Pancreas (tissue), 10 donors: Measurements from ENCODE around the gene PPFIA2. TPM values are rescaled to one million over a fixed set of nuclear protein-coding genes. Genes with fewer than 3 reads are reported as not detected.

Source experiments
- ATAC-seq, 4 donors: fragments of 200-7000 bp; cut with Tn5 transposase; one replicate each; pipeline versions ENCODE4 v1.8.0 to v1.9.1; 2020; ENCODE audit warnings: mild to moderate bottlenecking in 4 of 4, moderate library complexity in 4 of 4
- DNase-seq, 6 donors: peaks; one replicate each; pipeline ENCODE4 v3.0.0-alpha.2; 2020
- FAIRE-seq: peaks from 2 replicates; lab custom pipeline; 2012; peaks lifted over from hg19 to GRCh38; lab: Jason Lieb, UNC
- H3K27ac ChIP-seq, 4 donors: fragments of 200-600 bp; sonication (generic); 1 replicate in 3 of 4; 2 replicates in 1 of 4; pipeline versions ENCODE4 v1.5.0 to v1.8.0; 2020
- H3K27me3 ChIP-seq, 4 donors: fragments of 200-600 bp; one replicate each; pipeline ENCODE4 v1.8.0; 2021
- H3K36me3 ChIP-seq, 3 donors: fragments of 200-600 bp; sonication (generic) in 1 of 3; one replicate each; pipeline versions ENCODE4 v1.5.0 to v1.8.0; 2020 to 2021
- H3K4me1 ChIP-seq, 3 donors: fragments of 200-600 bp; one replicate each; pipeline ENCODE4 v1.8.0; 2021
- H3K4me3 ChIP-seq, 4 donors: fragments of 200-600 bp; sonication (generic) in 2 of 4; one replicate each; pipeline versions ENCODE4 v1.5.0 to v1.8.0; 2020 to 2021
- H3K9me3 ChIP-seq, 4 donors: fragments of 200-600 bp; one replicate each; pipeline ENCODE4 v1.8.0; 2021
- WGBS, 2 donors: extraction: QIAGEN DNeasy Blood & Tissue Kit; methylation state at CpG; one replicate each; pipeline ENCODE4 v1.1.7; 2013; 5-methylcytosine and 5-hydroxymethylcytosine counted together
- intact Hi-C, 3 donors: fragments of 100-400 bp; cut with DNase I; formaldehyde crosslinking; loops; one replicate each; pipeline versions ENCODE4 v1.11.1 to v1.14.2; 2022
- polyA plus RNA-seq, 2 donors: library from polyadenylated mRNA; stranded (reverse); fragments of 200-250 nt; gene quantifications; one replicate each; pipeline ENCODE4 v1.2.3, GENCODE V29; 2013
- total RNA-seq, 6 donors: library from RNA; stranded (reverse); fragmentation: NEBNext Ultra II Directional in 4 of 6; extraction: Animal tissue kit (Norgen Biotek cat#: 25700) in 4 of 6; gene quantifications; one replicate each; pipeline versions ENCODE4 v1.2.1 to v1.2.4, GENCODE V29; 2021 to 2023
- TF ChIP-seq, protein P1 (sequence below), 4 donors: fragments of 200-600 bp; sonication (generic) in 3 of 4; IDR thresholded peaks; one replicate each; pipeline versions ENCODE4 v1.5.0 to v1.8.0; 2021; ENCODE audit warnings: antibody characterized with exemption in 4 of 4
- donor health status: healthy with polysubstance abuse.
- donor health status: DM: no; HTN: no; CAD: no; lungs with moderate emphysema.
- donor health status: DM: no; HTN: no; CAD: no.
- donor health status: control.
- donor health status: control.
- donor health status: Bipolar disorder and iron deficiency.
- donor health status: DM: yes; HTN: yes; CAD: no.
- donor health status: DM: no; HTN: no; CAD: no.
- donor health status: DM: no; HTN: no; CAD: no.
- donor health status: DM: yes; HTN: yes; CAD: no.

PPFIA2 gene
- total and polyA plus RNA-seq, 8 donors: 0.35 to 1.9 (median 0.55) TPM; not detected in 1

DNA sequence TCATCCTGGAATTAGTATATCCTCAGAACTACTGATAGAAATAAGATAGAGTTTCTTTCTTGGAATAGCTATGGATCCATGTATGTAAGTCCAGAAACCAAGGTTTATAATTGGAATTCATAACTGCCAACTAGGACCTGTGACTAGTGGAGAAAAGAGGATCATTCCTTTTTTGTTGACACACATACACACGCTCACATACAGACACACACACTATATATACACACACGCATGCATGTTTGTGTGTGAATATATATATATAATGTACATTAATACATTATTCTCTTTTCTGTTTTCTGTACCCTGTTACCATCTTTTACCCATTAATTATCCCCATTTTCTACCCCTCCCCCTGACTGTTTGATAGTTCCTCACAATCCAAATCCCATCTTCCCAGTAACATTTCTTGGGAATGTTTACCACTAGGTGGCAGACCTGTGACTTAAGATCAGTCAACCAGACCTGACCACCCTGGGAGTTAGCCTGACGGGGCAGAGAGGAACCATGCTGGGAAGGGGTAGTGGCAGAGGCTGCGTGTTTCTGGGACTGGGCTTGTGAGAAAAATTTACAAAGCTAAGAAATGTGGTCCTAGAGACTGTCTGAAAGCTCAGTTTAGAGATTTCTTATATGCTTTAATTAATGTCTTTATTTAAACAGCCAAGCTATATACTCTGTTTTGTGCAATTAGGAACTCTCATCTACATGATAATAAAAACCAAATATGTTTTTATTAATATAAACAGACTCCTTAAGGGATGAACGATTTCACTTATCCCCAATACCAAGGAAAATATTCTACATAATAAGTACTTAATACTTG, 308.0 kb downstream of the PPFIA2 start:
- no peaks in the 10 kb centered on the region for H3K36me3 ChIP-seq
- TF ChIP-seq, protein P1, sequence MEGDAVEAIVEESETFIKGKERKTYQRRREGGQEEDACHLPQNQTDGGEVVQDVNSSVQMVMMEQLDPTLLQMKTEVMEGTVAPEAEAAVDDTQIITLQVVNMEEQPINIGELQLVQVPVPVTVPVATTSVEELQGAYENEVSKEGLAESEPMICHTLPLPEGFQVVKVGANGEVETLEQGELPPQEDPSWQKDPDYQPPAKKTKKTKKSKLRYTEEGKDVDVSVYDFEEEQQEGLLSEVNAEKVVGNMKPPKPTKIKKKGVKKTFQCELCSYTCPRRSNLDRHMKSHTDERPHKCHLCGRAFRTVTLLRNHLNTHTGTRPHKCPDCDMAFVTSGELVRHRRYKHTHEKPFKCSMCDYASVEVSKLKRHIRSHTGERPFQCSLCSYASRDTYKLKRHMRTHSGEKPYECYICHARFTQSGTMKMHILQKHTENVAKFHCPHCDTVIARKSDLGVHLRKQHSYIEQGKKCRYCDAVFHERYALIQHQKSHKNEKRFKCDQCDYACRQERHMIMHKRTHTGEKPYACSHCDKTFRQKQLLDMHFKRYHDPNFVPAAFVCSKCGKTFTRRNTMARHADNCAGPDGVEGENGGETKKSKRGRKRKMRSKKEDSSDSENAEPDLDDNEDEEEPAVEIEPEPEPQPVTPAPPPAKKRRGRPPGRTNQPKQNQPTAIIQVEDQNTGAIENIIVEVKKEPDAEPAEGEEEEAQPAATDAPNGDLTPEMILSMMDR (IDR thresholded peaks at IDR 0.05): peak in 3 of 4 donors; percentile 9 to 41 (median 19)
- no peak overlapping the region for H3K27ac ChIP-seq
- intact Hi-C loops: no loop called here
- 29 to 38% methylated on average over 5 of the region's 5 CpGs for WGBS, 2 donors
- FAIRE-seq (no peak), ATAC-seq (peak; percentile 53 to 82 (median 78)), DNase-seq (peak in 3 of 6 donors; percentile 17 to 26 (median 19))
- H3K4me1 ChIP-seq: no peaks in the 10 kb centered on the region
- H3K4me3 ChIP-seq: no peak overlapping the region
- no peaks in the 10 kb centered on the region for H3K27me3 ChIP-seq
- no peaks in the 10 kb centered on the region for H3K9me3 ChIP-seq

DNA sequence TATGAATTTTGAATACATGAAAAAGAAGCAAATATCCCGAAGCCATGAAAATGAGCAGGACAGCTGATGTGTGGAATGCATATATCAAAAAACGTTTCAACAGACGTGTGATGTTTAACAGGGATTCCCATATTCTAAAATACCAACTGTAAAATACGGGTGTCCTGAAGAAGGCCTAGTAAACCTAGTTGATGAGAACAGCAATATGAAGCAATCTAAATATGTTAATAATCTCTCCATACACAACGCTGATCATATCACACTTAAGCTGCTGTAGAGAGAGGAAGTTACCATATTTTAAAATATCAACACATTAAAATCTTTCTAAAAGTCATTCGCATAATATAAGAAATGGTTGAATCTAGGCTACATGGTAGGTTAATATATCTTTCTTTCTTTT, 317.5 kb downstream of the PPFIA2 start:
- Histone ChIP-seq H3K36me3 (no peaks in the 10 kb centered on the region), H3K27me3 (no peaks in the 10 kb centered on the region), H3K9me3 (no peaks in the 10 kb centered on the region), H3K4me1 (no peaks in the 10 kb centered on the region), H3K4me3 (no peak overlapping the region), H3K27ac (no peak overlapping the region)
- DNase-seq: no peak
- WGBS, 2 donors: 63 to 72% methylated on average over 6 of the region's 6 CpGs
- TF ChIP-seq, protein P1 (IDR thresholded peaks at IDR 0.05): no peak
- FAIRE-seq: no peak
- no peak for ATAC-seq
- intact Hi-C loops: no loop called here

DNA sequence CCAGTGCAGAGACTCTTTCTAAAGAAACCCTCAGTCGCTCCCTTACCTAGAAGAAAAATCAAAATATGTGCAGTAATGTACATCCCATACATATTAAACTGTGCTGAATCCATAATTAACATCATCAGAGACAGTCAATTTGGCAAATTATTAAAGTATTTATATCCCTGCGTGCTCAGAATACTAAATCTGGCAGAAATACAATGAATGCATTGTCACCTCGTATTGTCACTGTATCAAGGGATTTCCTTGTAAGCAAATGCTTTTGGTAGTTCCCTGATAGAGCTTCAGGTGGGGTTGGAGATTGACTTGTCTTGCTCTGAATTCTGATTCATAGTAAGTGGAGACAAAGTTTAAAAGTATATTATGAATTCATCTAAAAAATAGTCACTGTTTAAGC, 319.1 kb downstream of the PPFIA2 start:
- intact Hi-C loops: no loop called here
- no peak for DNase-seq
- H3K4me3 ChIP-seq: no peak overlapping the region
- H3K4me1 ChIP-seq: no peaks in the 10 kb centered on the region
- TF ChIP-seq, protein P1 (IDR thresholded peaks at IDR 0.05): no peak
- no peaks in the 10 kb centered on the region for H3K9me3 ChIP-seq
- WGBS, 2 donors: 31 to 43% methylated on average over 3 of the region's 3 CpGs
- no peaks in the 10 kb centered on the region for H3K36me3 ChIP-seq
- no peaks in the 10 kb centered on the region for H3K27me3 ChIP-seq
- FAIRE-seq: no peak
- no peak overlapping the region for H3K27ac ChIP-seq
- no peak for ATAC-seq

DNA sequence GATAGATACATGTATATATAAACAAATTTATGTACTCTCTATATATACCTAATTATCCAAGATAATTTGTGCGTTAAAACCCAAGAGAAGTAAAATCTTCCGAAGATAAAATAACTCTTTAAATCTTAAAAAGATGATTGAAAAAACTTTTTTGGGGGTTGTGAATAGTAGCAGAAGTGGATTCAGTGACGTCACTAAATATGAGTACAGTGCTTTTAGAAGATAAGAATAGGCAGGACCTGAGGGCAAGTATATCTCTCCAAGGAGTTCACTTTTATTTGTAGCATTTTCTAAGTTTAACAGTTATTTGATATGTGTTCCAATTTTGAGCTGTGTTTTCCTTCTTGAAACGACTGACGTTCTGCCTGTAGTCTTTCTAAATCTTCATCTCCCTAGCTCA, 319.8 kb downstream of the PPFIA2 start:
- 49 to 67% methylated on average over 5 of the region's 5 CpGs for WGBS, 2 donors
- H3K27ac ChIP-seq: no peak overlapping the region
- H3K9me3 ChIP-seq: no peaks in the 10 kb centered on the region
- TF ChIP-seq, protein P1 (IDR thresholded peaks at IDR 0.05): no peak
- H3K4me3 ChIP-seq: no peak overlapping the region
- H3K36me3 ChIP-seq: no peaks in the 10 kb centered on the region
- no peak for FAIRE-seq
- intact Hi-C loops: no loop called here
- DNase-seq: no peak
- H3K4me1 ChIP-seq: no peaks in the 10 kb centered on the region
- no peak for ATAC-seq
- no peaks in the 10 kb centered on the region for H3K27me3 ChIP-seq

DNA sequence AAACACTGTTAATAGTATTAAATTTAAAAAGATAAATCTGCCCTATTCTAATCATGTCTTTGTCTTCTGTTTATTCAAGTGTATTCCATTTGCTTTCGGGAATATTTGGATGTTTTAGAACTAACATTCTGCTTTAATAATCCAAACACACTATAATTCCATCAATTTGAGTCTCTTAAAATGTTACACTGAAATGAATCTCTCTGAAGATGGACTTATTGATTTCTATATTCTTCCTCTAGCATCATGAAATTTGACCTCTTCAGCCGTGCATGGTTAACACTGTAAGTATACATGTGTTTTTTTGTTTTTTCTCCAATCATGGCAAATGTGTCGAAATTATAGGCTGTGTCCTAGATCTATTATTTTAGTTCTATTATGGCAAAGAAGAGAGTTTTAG, 342.1 kb downstream of the PPFIA2 start:
- intact Hi-C loops: no loop called here
- Histone ChIP-seq H3K27me3 (no peaks in the 10 kb centered on the region), H3K4me1 (no peaks in the 10 kb centered on the region), H3K9me3 (no peaks in the 10 kb centered on the region), H3K36me3 (no peaks in the 10 kb centered on the region), H3K4me3 (no peak overlapping the region), H3K27ac (no peak overlapping the region)
- 37 to 46% methylated on average over 3 of the region's 3 CpGs for WGBS, 2 donors
- FAIRE-seq: no peak
- TF ChIP-seq, protein P1 (IDR thresholded peaks at IDR 0.05): no peak
- no peak for ATAC-seq
- no peak for DNase-seq
